IPS DF 6.9 (cell line): ENCODE measurements around the gene BTBD16.

Experiments
- DNase-seq: peaks from one replicate; pipeline ENCODE4 v3.0.0-alpha.2; 2013; ENCODE audit warnings: low read depth, low spot score
- H3K27ac ChIP-seq: one replicate; pipeline ENCODE4 v1.5.1; 2013; ENCODE audit warnings: low read length, control low read depth
- H3K27me3 ChIP-seq: 2 replicates; pipeline ENCODE4 v1.6.1; 2013; ENCODE audit warnings: mild to moderate bottlenecking, low read length; ENCODE audit not compliant: control insufficient read depth, insufficient read depth
- H3K36me3 ChIP-seq: 2 replicates; pipeline ENCODE4 v1.6.1; 2013; ENCODE audit warnings: low read length; ENCODE audit not compliant: control insufficient read depth, insufficient read depth
- H3K4me1 ChIP-seq: 2 replicates; pipeline ENCODE4 v1.6.1; 2013; ENCODE audit warnings: low read length; ENCODE audit not compliant: control insufficient read depth, insufficient read depth
- H3K4me3 ChIP-seq: 2 replicates; pipeline ENCODE4 v1.5.1; 2013; ENCODE audit warnings: mild to moderate bottlenecking, low read length
- H3K9me3 ChIP-seq: 2 replicates; pipeline ENCODE4 v1.6.1; 2013; ENCODE audit warnings: low read length, inconsistent platforms; ENCODE audit not compliant: control insufficient read depth, insufficient read depth
- WGBS: extraction: QIAGEN DNeasy Blood & Tissue Kit; methylation state at CpG from one replicate; pipeline ENCODE4 v1.1.7; 2013; ENCODE audit warnings: mixed read lengths, missing lambda C conversion rate; ENCODE audit not compliant: insufficient read length, insufficient coverage; 5-methylcytosine and 5-hydroxymethylcytosine counted together

Gene BTBD16

GRCh38 chr10:122343135-122343800 lies 72.2 kb downstream of the BTBD16 start:
- H3K4me3 ChIP-seq, result no peak overlapping the region
- H3K9me3 ChIP-seq, result no peaks in the 10 kb centered on the region; the same call in 1 of the 2 replicates
- H3K27me3 ChIP-seq, result no peaks in the 10 kb centered on the region
- WGBS, result no CpG with 5 or more reads among the region's 11 CpGs
- no peak for DNase-seq
- H3K36me3 ChIP-seq, result no peaks in the 10 kb centered on the region
- H3K4me1 ChIP-seq, result peaks cover 5% of the 10 kb centered on the region; the same call in 1 of the 2 replicates
- H3K27ac ChIP-seq, result no peak overlapping the region

GRCh38 chr10:122343936-122344335 lies 72.8 kb downstream of the BTBD16 start:
- no peak overlapping the region for H3K27ac ChIP-seq

GRCh38 chr10:122344741-122345258 lies 73.7 kb downstream of the BTBD16 start:
- Histone ChIP-seq H3K27ac (no peak overlapping the region), H3K4me1 (peaks cover 5% of the 10 kb centered on the region; the same call in 1 of the 2 replicates)

More at GRCh38 chr10:122343936-122344335, 72.8 kb downstream of the BTBD16 start:
- Histone ChIP-seq H3K9me3 (no peaks in the 10 kb centered on the region; the same call in 1 of the 2 replicates), H3K4me1 (peaks cover 5% of the 10 kb centered on the region; the same call in 1 of the 2 replicates), H3K4me3 (no peak overlapping the region), H3K27me3 (no peaks in the 10 kb centered on the region), H3K36me3 (no peaks in the 10 kb centered on the region)
- no peak for DNase-seq
- WGBS, result no CpG with 5 or more reads among the region's 8 CpGs

GRCh38 chr10:122346326-122346950 lies 75.3 kb downstream of the BTBD16 start:
- no peak overlapping the region for H3K27ac ChIP-seq
- no peak overlapping the region for H3K4me3 ChIP-seq
- WGBS, result no CpG with 5 or more reads among the region's 4 CpGs
- no peaks in the 10 kb centered on the region; the same call in 1 of the 2 replicates for H3K9me3 ChIP-seq
- DNase-seq, result no peak
- H3K4me1 ChIP-seq, result peaks cover 4% of the 10 kb centered on the region; the same call in 1 of the 2 replicates
- H3K36me3 ChIP-seq, result no peaks in the 10 kb centered on the region
- H3K27me3 ChIP-seq, result no peaks in the 10 kb centered on the region

More at GRCh38 chr10:122344741-122345258, 73.7 kb downstream of the BTBD16 start:
- Histone ChIP-seq H3K36me3 (no peaks in the 10 kb centered on the region), H3K4me3 (no peak overlapping the region), H3K27me3 (no peaks in the 10 kb centered on the region), H3K9me3 (no peaks in the 10 kb centered on the region; the same call in 1 of the 2 replicates)
- no CpG with 5 or more reads among the region's 9 CpGs for WGBS
- no peak for DNase-seq

- WGBS, result no CpG with 5 or more reads among the region's 8 CpGs
- Histone ChIP-seq H3K27ac (no peak overlapping the region), H3K27me3 (no peaks in the 10 kb centered on the region), H3K4me1 (peaks cover 3% of the 10 kb centered on the region; the same call in 1 of the 2 replicates), H3K4me3 (no peak overlapping the region), H3K9me3 (no peaks in the 10 kb centered on the region; the same call in 1 of the 2 replicates), H3K36me3 (no peaks in the 10 kb centered on the region)
- DNase-seq, result no peak
Observed at GRCh38 chr10:122347170-122347841, 76.2 kb downstream of the BTBD16 start.

GRCh38 chr10:122348512-122348911 lies 77.4 kb downstream of the BTBD16 start:
- WGBS, result no CpG with 5 or more reads among the region's 4 CpGs
- H3K4me1 ChIP-seq, result no peaks in the 10 kb centered on the region
- H3K4me3 ChIP-seq, result no peak overlapping the region
- H3K9me3 ChIP-seq, result no peaks in the 10 kb centered on the region; the same call in 1 of the 2 replicates
- no peak for DNase-seq
- no peaks in the 10 kb centered on the region for H3K36me3 ChIP-seq
- H3K27ac ChIP-seq, result no peak overlapping the region
- H3K27me3 ChIP-seq, result no peaks in the 10 kb centered on the region

GRCh38 chr10:122348935-122349361 lies 77.9 kb downstream of the BTBD16 start:
- Histone ChIP-seq H3K27me3 (no peaks in the 10 kb centered on the region), H3K4me3 (no peak overlapping the region), H3K4me1 (no peaks in the 10 kb centered on the region), H3K27ac (no peak overlapping the region), H3K9me3 (no peaks in the 10 kb centered on the region; the same call in 1 of the 2 replicates), H3K36me3 (no peaks in the 10 kb centered on the region)
- no peak for DNase-seq
- no CpG with 5 or more reads among the region's 7 CpGs for WGBS

- Histone ChIP-seq H3K27ac (no peak overlapping the region), H3K4me3 (no peak overlapping the region), H3K4me1 (no peaks in the 10 kb centered on the region), H3K36me3 (no peaks in the 10 kb centered on the region), H3K9me3 (no peaks in the 10 kb centered on the region; the same call in 1 of the 2 replicates), H3K27me3 (no peaks in the 10 kb centered on the region)
- DNase-seq, result no peak
- WGBS, result no CpG with 5 or more reads among the region's 3 CpGs
Observed at GRCh38 chr10:122349758-122350369, 78.8 kb downstream of the BTBD16 start.

GRCh38 chr10:122350893-122351292 lies 79.8 kb downstream of the BTBD16 start:
- Histone ChIP-seq H3K4me3 (no peak overlapping the region), H3K27me3 (no peaks in the 10 kb centered on the region), H3K36me3 (no peaks in the 10 kb centered on the region), H3K9me3 (no peaks in the 10 kb centered on the region; the same call in 1 of the 2 replicates), H3K27ac (no peak overlapping the region), H3K4me1 (no peaks in the 10 kb centered on the region)
- WGBS, result no CpG with 5 or more reads among the region's 12 CpGs
- no peak for DNase-seq
